HEK293 (cell line): Measurements from ENCODE around the gene LUC7L.

ENCODE experiments used
- CTCF ChIA-PET: fragments of 350-600 bp; formaldehyde crosslinking; extraction: SDS; loops from one replicate; lab custom pipeline; 2021; ENCODE audit warnings: antibody characterized with exemption; lab: Yijun Ruan, JAX
- POLR2A ChIA-PET: fragments of 300-600 bp; formaldehyde crosslinking; extraction: SDS; loops from one replicate; lab custom pipeline; 2020; ENCODE audit warnings: antibody characterized with exemption, inconsistent platforms; lab: Yijun Ruan, JAX
- H3K27ac ChIP-seq: fragments of 200-500 bp; sonication (Bioruptor generic); 2 replicates; pipeline ENCODE4 v1.5.1; 2014; ENCODE audit warnings: low read depth, low read length, control low read depth, inconsistent platforms; ENCODE audit errors: extremely low read depth
- H3K36me3 ChIP-seq, 2 experiments: fragments of 200-500 bp in 1 of 2; sonication (Bioruptor generic) in 1 of 2; 1 replicate in 1 of 2; 2 replicates in 1 of 2; pipeline ENCODE4 v1.5.1; 2014 to 2017; ENCODE audit warnings: inconsistent platforms in 2 of 2, low read length in 2 of 2; ENCODE audit not compliant: control insufficient read depth in 2 of 2, insufficient read depth in 1 of 2
- H3K4me1 ChIP-seq: fragments of 200-500 bp; sonication (Bioruptor generic); 2 replicates; pipeline ENCODE4 v1.5.1; 2014; ENCODE audit warnings: mild to moderate bottlenecking, low read length, inconsistent platforms; ENCODE audit not compliant: control insufficient read depth, insufficient read depth
- H3K4me3 ChIP-seq: 2 replicates; pipeline ENCODE4 v1.5.1; 2011; ENCODE audit warnings: low read depth, mild to moderate bottlenecking, control low read depth, low read length, moderate library complexity
- H3K9me3 ChIP-seq: fragments of 200-500 bp; sonication (Bioruptor generic); 2 replicates; pipeline ENCODE4 v1.5.1; 2014; ENCODE audit warnings: low read depth, low read length, inconsistent platforms; ENCODE audit not compliant: control insufficient read depth, insufficient read depth
- BCL6B ChIP-seq: fragments of 450-650 bp; formaldehyde crosslinking; IDR thresholded peaks from 2 replicates; pipeline ENCODE4 v1.5.1; 2017; ENCODE audit warnings: missing biosample characterization, missing genetic modification characterization
- EGR2 ChIP-seq: fragments of 450-650 bp; formaldehyde crosslinking; IDR thresholded peaks from 2 replicates; pipeline ENCODE4 v1.5.1; 2016; ENCODE audit warnings: low read depth, missing biosample characterization, missing genetic modification characterization
- INSM2 ChIP-seq: fragments of 450-650 bp; formaldehyde crosslinking; IDR thresholded peaks from 2 replicates; pipeline ENCODE4 v1.5.1; 2016; ENCODE audit warnings: missing biosample characterization, missing genetic modification characterization
- KLF1 ChIP-seq: fragments of 450-650 bp; formaldehyde crosslinking; IDR thresholded peaks from 2 replicates; pipeline ENCODE4 v1.5.1; 2016; ENCODE audit warnings: missing biosample characterization, missing genetic modification characterization
- PRDM10 ChIP-seq: fragments of 450-650 bp; formaldehyde crosslinking; IDR thresholded peaks from 2 replicates; pipeline ENCODE4 v1.5.1; 2016; ENCODE audit warnings: missing biosample characterization, missing genetic modification characterization
- ZNF157 ChIP-seq: fragments of 450-650 bp; formaldehyde crosslinking; IDR thresholded peaks from 2 replicates; pipeline ENCODE4 v1.5.1; 2016; ENCODE audit warnings: missing biosample characterization, missing genetic modification characterization
- ZNF26 ChIP-seq: fragments of 450-650 bp; formaldehyde crosslinking; IDR thresholded peaks from 2 replicates; pipeline ENCODE4 v1.5.1; 2016; ENCODE audit warnings: missing biosample characterization, missing genetic modification characterization
- ZNF341 ChIP-seq: fragments of 450-650 bp; formaldehyde crosslinking; IDR thresholded peaks from 2 replicates; pipeline ENCODE4; 2016; ENCODE audit warnings: low read depth, missing biosample characterization, missing genetic modification characterization
- ZNF366 ChIP-seq: fragments of 450-650 bp; formaldehyde crosslinking; conservative IDR thresholded peaks from 2 replicates; pipeline ENCODE4 v1.5.1; 2016; ENCODE audit warnings: missing biosample characterization, missing genetic modification characterization
- ZNF449 ChIP-seq: fragments of 450-650 bp; formaldehyde crosslinking; IDR thresholded peaks from 2 replicates; pipeline ENCODE4 v1.5.1; 2017; ENCODE audit warnings: missing biosample characterization, mild to moderate bottlenecking, missing genetic modification characterization, moderate library complexity
- ZNF518A ChIP-seq: fragments of 450-650 bp; formaldehyde crosslinking; conservative IDR thresholded peaks from 2 replicates; pipeline ENCODE4 v1.5.1; 2016; ENCODE audit warnings: low read depth, missing biosample characterization, missing genetic modification characterization
- ZNF610 ChIP-seq: fragments of 450-650 bp; formaldehyde crosslinking; IDR thresholded peaks from 2 replicates; pipeline ENCODE4 v1.5.1; 2016; ENCODE audit warnings: missing biosample characterization, missing genetic modification characterization, borderline replicate concordance
- ZNF645 ChIP-seq: fragments of 450-650 bp; formaldehyde crosslinking; IDR thresholded peaks from 2 replicates; pipeline ENCODE4; 2016; ENCODE audit warnings: missing biosample characterization, missing genetic modification characterization
- ZNF707 ChIP-seq: fragments of 450-650 bp; formaldehyde crosslinking; IDR thresholded peaks from 2 replicates; pipeline ENCODE4 v1.5.1; 2016; ENCODE audit warnings: missing biosample characterization, missing genetic modification characterization
- ZNF777 ChIP-seq: fragments of 450-650 bp; formaldehyde crosslinking; IDR thresholded peaks from 2 replicates; pipeline ENCODE4 v1.5.1; 2017; ENCODE audit warnings: missing biosample characterization, missing genetic modification characterization, borderline replicate concordance

LUC7L gene

GRCh38 chr16:188674-189073 is 40.6 kb downstream of the LUC7L start:
- H3K27ac ChIP-seq = no peak overlapping the region
- no peak overlapping the region for H3K4me3 ChIP-seq
- H3K9me3 ChIP-seq = no peaks in the 10 kb centered on the region
- POLR2A ChIA-PET = no interaction called here
- CTCF ChIA-PET = interaction anchor here (0.6 to 1.5 kb wide), 3 partner anchors 82 to 250 kb away, joined by 3 to 7 read pairs (median 6); no protein-coding TSS in a partner anchor
- H3K36me3 ChIP-seq = peaks cover 29 to 74% of the 10 kb centered on the region in 2 experiments; a peak in 2 of 3 replicates
- H3K4me1 ChIP-seq = no peaks in the 10 kb centered on the region
- no peak for TF ChIP-seq ZNF610 (tag by site-specific recombination)
- no peak for TF ChIP-seq INSM2 (tag by site-specific recombination)
- TF ChIP-seq ZNF26 (tag by site-specific recombination) = no peak
- peak; percentile 40; the same call in 1 of the 2 replicates for TF ChIP-seq EGR2 (tag by site-specific recombination)

GRCh38 chr16:187330-187729 is 41.9 kb downstream of the LUC7L start:
- no peaks in the 10 kb centered on the region for H3K9me3 ChIP-seq
- H3K4me3 ChIP-seq = no peak overlapping the region
- H3K27ac ChIP-seq = no peak overlapping the region
- H3K4me1 ChIP-seq = no peaks in the 10 kb centered on the region
- ChIA-PET POLR2A (no interaction called here), CTCF (interaction anchor here (1.2 to 1.5 kb wide), 4 partner anchors 28 to 175 kb away, joined by 4 to 7 read pairs (median 5); no protein-coding TSS in a partner anchor)
- peaks cover 17 to 60% of the 10 kb centered on the region in 2 experiments; a peak in 2 of 3 replicates for H3K36me3 ChIP-seq
- TF ChIP-seq ZNF341 (tag by site-specific recombination) (0 out of 2 replicates have a peak, but pooled peaks have one; percentile 20), ZNF157 (tag by site-specific recombination) (no peak), ZNF366 (no peak), ZNF707 (tag by site-specific recombination) (no peak), ZNF449 (tag by site-specific recombination) (no peak), ZNF645 (no peak), PRDM10 (tag by site-specific recombination) (no peak), KLF1 (tag by site-specific recombination) (no peak), ZNF777 (tag by site-specific recombination) (no peak), ZNF518A (no peak), BCL6B (no peak)
